Right lobe of liver (tissue), 4 donors: ENCODE results near the gene UTS2R.

Experiments used
- POLR2A ChIP-seq: fragments of 450-650 bp; IDR thresholded peaks from one replicate; pipeline ENCODE4 v1.6.1; 2017; ENCODE audit warnings: antibody characterized with exemption, mild to moderate bottlenecking
- TF ChIP-seq, protein P1 (sequence below), 4 donors: fragments of 200-600 bp in 3 of 4; fragments of 450-650 bp in 1 of 4; IDR thresholded peaks; one replicate each; pipeline versions ENCODE4 v1.5.1 to v1.8.0; 2016 to 2022; ENCODE audit warnings: antibody characterized with exemption in 4 of 4, mild to moderate bottlenecking in 2 of 4
- donor health status: DM: no; HTN: no; CAD: no.
- donor health status: DM: no; HTN: no; CAD: no.
- donor health status: DM: no; HTN: yes; CAD: no.

DNA sequence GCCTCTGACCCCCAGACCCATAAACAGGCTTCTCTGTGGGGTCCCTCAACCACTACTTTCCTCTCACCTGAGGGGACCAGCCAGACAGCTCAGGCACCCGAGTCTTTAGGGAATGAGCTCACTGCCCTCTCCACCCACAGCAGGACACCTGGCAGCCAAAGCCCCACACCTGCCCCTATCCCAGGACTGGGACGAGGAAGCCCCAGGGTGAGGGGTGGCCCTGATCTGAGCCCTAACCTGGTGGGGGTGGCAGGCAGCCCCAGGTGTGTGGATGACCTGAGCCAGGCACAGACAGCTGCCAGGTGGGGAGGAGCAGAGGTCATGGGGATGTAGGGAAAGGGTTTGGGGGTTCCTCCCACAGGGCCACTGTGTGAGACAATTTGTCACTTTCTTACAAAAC, 14.2 kb upstream of the UTS2R start:
- TF ChIP-seq, protein P1, sequence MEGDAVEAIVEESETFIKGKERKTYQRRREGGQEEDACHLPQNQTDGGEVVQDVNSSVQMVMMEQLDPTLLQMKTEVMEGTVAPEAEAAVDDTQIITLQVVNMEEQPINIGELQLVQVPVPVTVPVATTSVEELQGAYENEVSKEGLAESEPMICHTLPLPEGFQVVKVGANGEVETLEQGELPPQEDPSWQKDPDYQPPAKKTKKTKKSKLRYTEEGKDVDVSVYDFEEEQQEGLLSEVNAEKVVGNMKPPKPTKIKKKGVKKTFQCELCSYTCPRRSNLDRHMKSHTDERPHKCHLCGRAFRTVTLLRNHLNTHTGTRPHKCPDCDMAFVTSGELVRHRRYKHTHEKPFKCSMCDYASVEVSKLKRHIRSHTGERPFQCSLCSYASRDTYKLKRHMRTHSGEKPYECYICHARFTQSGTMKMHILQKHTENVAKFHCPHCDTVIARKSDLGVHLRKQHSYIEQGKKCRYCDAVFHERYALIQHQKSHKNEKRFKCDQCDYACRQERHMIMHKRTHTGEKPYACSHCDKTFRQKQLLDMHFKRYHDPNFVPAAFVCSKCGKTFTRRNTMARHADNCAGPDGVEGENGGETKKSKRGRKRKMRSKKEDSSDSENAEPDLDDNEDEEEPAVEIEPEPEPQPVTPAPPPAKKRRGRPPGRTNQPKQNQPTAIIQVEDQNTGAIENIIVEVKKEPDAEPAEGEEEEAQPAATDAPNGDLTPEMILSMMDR (IDR thresholded peaks at IDR 0.05) = no peak
- TF ChIP-seq POLR2A = no peak
